ENCODE measurements around the gene MICALL2.
A peak's percentile ranks its signal among the peaks of the same experiment; 100 is the strongest.

Gene MICALL2

DNA sequence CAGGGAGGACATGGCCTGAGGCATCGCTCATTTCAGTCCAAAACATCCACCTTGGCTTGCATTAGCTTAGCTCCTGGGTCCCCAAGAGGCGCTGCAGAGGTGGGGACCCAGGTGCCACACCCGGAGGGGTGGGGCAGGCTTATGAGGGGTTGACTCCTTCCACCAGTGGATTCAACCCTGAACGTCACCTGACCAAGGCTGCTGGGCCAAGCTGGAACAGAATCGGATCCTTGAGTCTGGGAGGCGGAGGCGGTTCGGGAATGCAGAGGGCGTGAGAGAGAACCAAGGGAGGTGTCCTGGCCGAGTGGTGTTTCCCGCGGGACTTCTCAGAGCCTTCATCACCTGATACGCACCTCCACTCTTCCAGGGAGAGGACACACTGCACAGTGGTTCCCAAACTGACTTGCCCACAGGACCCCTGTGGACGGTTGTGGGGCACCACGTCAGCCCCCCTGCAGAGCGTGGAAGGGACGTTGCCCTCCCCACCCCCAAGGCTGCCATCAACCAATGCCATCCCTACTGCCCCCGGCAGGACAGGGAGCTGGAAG is 4.5 kb upstream of the MICALL2 start:
- H3K27me3 ChIP-seq (ENCODE audit: control insufficient read depth in 1 of 2, insufficient read depth in 2 of 2, low read length in 2 of 2): no peaks in the 10 kb centered on the region
- H3K27ac ChIP-seq (ENCODE audit: low read depth, low read length): no peak overlapping the region
- no peak overlapping the region for H3K9ac ChIP-seq (ENCODE audit: low read length)
- H3K4me1 ChIP-seq (ENCODE audit: insufficient read depth, low read length): peaks cover 50% of the 10 kb centered on the region
- H3K4me3 ChIP-seq (ENCODE audit: low read depth in 1 of 2, low read length in 2 of 2): no peak overlapping the region
- H3K36me3 ChIP-seq (ENCODE audit: insufficient read depth, low read length): no peaks in the 10 kb centered on the region
- H3K9me3 ChIP-seq (ENCODE audit: low read length): no peaks in the 10 kb centered on the region

DNA sequence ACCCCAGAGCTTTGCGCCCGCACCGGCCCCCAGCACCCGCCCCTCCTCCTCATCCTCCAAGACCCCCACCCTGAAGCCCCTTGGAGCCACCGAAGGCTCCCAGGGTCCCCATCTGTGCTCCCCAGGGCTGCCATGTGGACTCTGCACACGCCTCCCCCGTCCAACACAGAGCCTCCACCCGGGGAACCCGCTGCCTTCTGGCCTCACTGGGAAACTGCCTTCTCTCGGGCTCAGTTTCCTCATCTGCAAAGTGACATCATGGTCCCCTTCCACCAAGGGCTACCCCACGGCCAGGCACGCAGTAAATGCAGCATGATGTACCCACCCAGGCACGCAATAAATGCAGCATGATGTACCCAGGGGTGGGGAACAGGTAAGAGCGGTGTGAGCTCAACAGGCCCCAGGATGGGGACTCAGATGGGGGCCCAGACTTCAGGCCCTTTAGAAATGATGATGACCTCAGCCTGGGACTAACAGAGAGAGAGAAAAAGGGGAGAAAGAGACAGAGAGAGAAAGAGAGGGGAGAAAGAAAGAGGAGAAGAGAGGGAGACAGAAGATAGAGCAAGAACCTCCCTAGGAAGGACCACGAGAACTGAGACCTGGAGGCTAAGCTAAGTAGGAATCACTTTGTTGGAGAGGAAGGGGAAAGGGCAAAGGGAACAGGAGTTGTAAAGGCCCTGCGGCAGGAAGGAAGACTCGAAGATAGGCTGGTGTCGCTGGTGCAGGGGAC is 2.5 kb upstream of the MICALL2 start:
- Histone ChIP-seq H3K4me3 (ENCODE audit: low read depth in 1 of 2, low read length in 2 of 2) (no peak overlapping the region), H3K36me3 (ENCODE audit: insufficient read depth, low read length) (no peaks in the 10 kb centered on the region), H3K27me3 (ENCODE audit: control insufficient read depth in 1 of 2, insufficient read depth in 2 of 2, low read length in 2 of 2) (no peaks in the 10 kb centered on the region), H3K9ac (ENCODE audit: low read length) (no peak overlapping the region), H3K27ac (ENCODE audit: low read depth, low read length) (peak overlapping the region; percentile 76), H3K4me1 (ENCODE audit: insufficient read depth, low read length) (peaks cover 54% of the 10 kb centered on the region), H3K9me3 (ENCODE audit: low read length) (no peaks in the 10 kb centered on the region)

GRCh38 chr7:1460821-1461645 is 1.8 kb upstream of the MICALL2 start:
- no peaks in the 10 kb centered on the region for H3K36me3 ChIP-seq (ENCODE audit: insufficient read depth, low read length)
- no peaks in the 10 kb centered on the region for H3K27me3 ChIP-seq (ENCODE audit: control insufficient read depth in 1 of 2, insufficient read depth in 2 of 2, low read length in 2 of 2)
- peaks cover 48% of the 10 kb centered on the region for H3K4me1 ChIP-seq (ENCODE audit: insufficient read depth, low read length)
- peak overlapping the region; percentile 0 to 84 for H3K4me3 ChIP-seq (ENCODE audit: low read depth in 1 of 2, low read length in 2 of 2)
- H3K27ac ChIP-seq (ENCODE audit: low read depth, low read length): peak overlapping the region; percentile 76
- no peaks in the 10 kb centered on the region for H3K9me3 ChIP-seq (ENCODE audit: low read length)
- H3K9ac ChIP-seq (ENCODE audit: low read length): peak overlapping the region; percentile 65

DNA sequence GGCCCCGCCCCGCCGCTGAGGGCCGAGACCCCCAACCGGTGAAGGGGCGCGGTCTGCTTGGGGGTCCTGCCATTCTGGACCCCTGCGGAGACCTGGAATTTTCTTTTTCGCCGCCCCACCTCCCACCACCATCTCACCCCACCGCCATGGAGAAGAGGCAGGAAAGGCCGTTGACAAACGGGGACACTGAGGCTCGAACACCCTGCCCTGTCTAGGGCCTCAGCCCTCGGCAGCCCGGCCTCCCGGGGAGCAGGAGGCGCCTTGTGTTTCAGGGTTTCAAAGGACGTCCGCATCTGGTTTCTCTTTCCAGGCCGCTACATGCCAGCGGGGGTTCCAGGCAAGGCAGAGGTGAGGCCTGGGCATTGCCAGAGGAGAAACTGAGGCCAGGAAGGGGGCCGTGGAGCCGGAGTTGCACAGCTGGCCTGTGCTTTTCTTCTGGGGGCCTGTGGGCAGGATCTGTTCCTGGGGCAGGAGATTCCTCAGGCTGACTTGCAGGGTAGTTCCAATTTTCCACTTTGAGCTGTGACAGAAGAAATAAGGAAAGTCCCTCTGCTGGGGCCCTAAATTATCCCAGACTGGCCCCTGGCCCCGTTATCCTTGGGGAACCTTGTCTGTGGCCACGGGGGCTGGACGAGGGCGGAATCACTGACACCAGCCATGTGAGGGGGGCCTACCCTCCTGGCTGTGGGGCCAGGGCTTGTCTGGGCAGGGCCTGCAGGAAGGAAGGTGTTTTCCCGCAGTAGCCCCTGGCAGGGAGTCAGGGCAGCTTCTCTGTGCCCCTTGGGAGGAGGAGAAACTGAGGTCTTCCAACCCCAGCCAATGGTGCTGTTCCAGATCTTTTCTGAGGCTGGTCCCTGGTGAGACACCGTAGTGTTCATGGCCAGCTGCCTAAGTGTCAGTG is 900 bp upstream of the MICALL2 start:
- Histone ChIP-seq H3K27ac (ENCODE audit: low read depth, low read length) (peak overlapping the region; percentile 64), H3K9me3 (ENCODE audit: low read length) (no peaks in the 10 kb centered on the region), H3K9ac (ENCODE audit: low read length) (peak overlapping the region; percentile 65), H3K36me3 (ENCODE audit: insufficient read depth, low read length) (no peaks in the 10 kb centered on the region), H3K4me1 (ENCODE audit: insufficient read depth, low read length) (peaks cover 48% of the 10 kb centered on the region), H3K4me3 (ENCODE audit: low read depth in 1 of 2, low read length in 2 of 2) (peak overlapping the region; percentile 64 to 84), H3K27me3 (ENCODE audit: control insufficient read depth in 1 of 2, insufficient read depth in 2 of 2, low read length in 2 of 2) (no peaks in the 10 kb centered on the region)

DNA sequence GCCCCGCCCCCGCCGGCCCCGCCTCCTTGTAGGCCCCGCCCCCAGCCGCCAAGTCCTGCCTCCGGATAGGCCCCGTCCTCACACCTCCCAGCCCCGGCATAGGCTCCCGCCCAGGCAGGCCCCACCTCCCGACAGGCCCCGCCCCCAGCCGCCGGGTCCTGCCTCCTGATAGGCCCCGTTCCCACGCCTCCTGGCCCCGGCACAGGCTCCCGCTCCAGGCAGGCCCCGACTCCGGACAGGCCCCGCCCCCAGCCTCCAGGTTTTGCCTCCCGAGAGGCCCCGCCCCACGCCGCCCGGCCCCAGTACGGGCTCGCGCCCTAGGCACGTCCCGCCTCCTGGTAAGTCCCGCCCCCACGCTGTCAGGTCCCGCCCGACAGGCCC is 232 bp upstream of the MICALL2 start:
- Histone ChIP-seq H3K27me3 (ENCODE audit: control insufficient read depth in 1 of 2, insufficient read depth in 2 of 2, low read length in 2 of 2) (no peaks in the 10 kb centered on the region), H3K27ac (ENCODE audit: low read depth, low read length) (peak overlapping the region; percentile 64), H3K9ac (ENCODE audit: low read length) (no peak overlapping the region), H3K4me1 (ENCODE audit: insufficient read depth, low read length) (peaks cover 48% of the 10 kb centered on the region), H3K36me3 (ENCODE audit: insufficient read depth, low read length) (no peaks in the 10 kb centered on the region), H3K9me3 (ENCODE audit: low read length) (no peaks in the 10 kb centered on the region), H3K4me3 (ENCODE audit: low read depth in 1 of 2, low read length in 2 of 2) (peak overlapping the region; percentile 66 to 84)

DNA sequence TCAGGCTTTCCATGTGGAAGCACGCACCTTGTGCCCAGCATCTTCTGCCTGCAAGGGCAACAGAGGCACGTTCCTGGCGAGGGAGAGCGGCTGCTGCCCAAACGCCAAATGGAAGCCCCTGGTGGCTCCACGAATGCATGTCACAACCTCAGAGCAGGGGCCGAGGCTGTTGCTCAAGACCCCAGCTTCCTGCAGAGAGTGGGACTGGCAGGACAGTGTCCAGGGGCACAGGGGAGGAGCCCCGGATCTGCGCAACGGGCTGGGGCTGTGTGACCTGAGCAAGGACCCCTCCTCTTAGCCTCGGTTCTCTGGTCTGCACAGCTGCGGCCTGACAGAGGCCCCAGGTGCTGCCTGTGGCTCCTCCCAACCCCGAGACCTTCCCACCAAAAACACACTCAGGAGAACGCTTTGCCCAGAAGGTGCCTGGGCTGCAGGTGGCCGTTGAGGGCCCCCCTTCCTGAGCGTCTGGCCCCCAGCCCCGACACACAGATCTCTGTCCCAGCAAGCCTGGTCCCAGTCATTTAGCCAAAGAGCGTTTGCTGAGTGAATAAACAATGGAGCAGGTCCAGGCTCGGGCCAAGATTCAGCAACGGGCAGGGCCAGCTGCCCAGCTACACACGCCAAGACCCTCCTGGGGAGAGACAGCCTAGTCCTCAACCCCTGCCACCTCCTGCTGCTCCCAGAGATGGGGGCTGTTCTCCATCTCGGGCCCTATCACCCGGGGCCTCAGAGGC is 1.2 kb downstream of the MICALL2 start:
- Histone ChIP-seq H3K36me3 (ENCODE audit: insufficient read depth, low read length) (no peaks in the 10 kb centered on the region), H3K4me1 (ENCODE audit: insufficient read depth, low read length) (peaks cover 40% of the 10 kb centered on the region), H3K9me3 (ENCODE audit: low read length) (no peaks in the 10 kb centered on the region), H3K27ac (ENCODE audit: low read depth, low read length) (peak overlapping the region; percentile 64), H3K27me3 (ENCODE audit: control insufficient read depth in 1 of 2, insufficient read depth in 2 of 2, low read length in 2 of 2) (no peaks in the 10 kb centered on the region), H3K4me3 (ENCODE audit: low read depth in 1 of 2, low read length in 2 of 2) (peak overlapping the region; percentile 6 to 74), H3K9ac (ENCODE audit: low read length) (no peak overlapping the region)

GRCh38 chr7:1457059-1457948 is 2.0 kb downstream of the MICALL2 start:
- Histone ChIP-seq H3K27me3 (ENCODE audit: control insufficient read depth in 1 of 2, insufficient read depth in 2 of 2, low read length in 2 of 2) (no peaks in the 10 kb centered on the region), H3K27ac (ENCODE audit: low read depth, low read length) (peak overlapping the region; percentile 24), H3K4me3 (ENCODE audit: low read depth in 1 of 2, low read length in 2 of 2) (peak overlapping the region; percentile 6 to 74), H3K9me3 (ENCODE audit: low read length) (no peaks in the 10 kb centered on the region), H3K36me3 (ENCODE audit: insufficient read depth, low read length) (no peaks in the 10 kb centered on the region), H3K9ac (ENCODE audit: low read length) (no peak overlapping the region), H3K4me1 (ENCODE audit: insufficient read depth, low read length) (peaks cover 32% of the 10 kb centered on the region)

GRCh38 chr7:1455955-1456354 is 3.3 kb downstream of the MICALL2 start:
- Histone ChIP-seq H3K27ac (ENCODE audit: low read depth, low read length) (no peak overlapping the region), H3K36me3 (ENCODE audit: insufficient read depth, low read length) (no peaks in the 10 kb centered on the region), H3K27me3 (ENCODE audit: control insufficient read depth in 1 of 2, insufficient read depth in 2 of 2, low read length in 2 of 2) (no peaks in the 10 kb centered on the region), H3K9me3 (ENCODE audit: low read length) (no peaks in the 10 kb centered on the region), H3K4me3 (ENCODE audit: low read depth in 1 of 2, low read length in 2 of 2) (no peak overlapping the region), H3K9ac (ENCODE audit: low read length) (no peak overlapping the region), H3K4me1 (ENCODE audit: insufficient read depth, low read length) (peaks cover 18% of the 10 kb centered on the region)

DNA sequence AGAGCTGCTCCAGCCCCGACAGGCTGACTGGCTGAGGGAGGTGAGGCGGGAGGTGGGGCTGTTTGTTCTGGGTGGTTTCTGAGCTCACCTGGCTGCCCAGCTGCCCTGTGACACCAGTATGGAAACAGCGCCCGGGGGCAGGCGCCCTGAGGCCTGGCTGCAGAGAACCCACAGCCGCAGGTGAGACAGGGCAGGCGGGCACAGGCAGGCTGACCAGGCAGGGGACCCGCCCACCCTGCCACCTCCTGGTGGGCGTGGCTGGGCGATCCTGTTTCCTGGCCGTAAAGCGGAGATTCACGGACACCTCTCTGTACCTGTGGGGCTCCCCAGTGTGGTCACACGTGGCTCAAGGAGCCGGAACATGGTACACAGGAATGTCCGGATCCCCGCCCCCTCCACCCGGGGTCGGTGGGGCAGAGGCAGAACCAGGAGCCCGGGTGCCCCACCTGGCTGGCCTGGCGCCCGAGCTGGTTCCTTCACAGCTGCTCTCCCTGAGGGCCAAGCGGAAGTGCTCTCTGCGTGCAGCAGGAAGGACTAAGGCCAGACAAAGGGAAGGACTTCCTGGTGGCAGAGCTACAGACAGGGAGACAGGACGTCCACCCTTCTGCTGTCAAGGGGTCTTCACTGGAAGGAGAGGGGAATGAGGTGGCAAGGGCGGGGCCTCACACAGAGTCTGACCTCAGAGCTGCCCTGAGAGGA is 3.9 kb downstream of the MICALL2 start:
- Histone ChIP-seq H3K9me3 (ENCODE audit: low read length) (no peaks in the 10 kb centered on the region), H3K4me3 (ENCODE audit: low read depth in 1 of 2, low read length in 2 of 2) (no peak overlapping the region), H3K4me1 (ENCODE audit: insufficient read depth, low read length) (peaks cover 14% of the 10 kb centered on the region), H3K9ac (ENCODE audit: low read length) (no peak overlapping the region), H3K36me3 (ENCODE audit: insufficient read depth, low read length) (no peaks in the 10 kb centered on the region), H3K27me3 (ENCODE audit: control insufficient read depth in 1 of 2, insufficient read depth in 2 of 2, low read length in 2 of 2) (no peaks in the 10 kb centered on the region), H3K27ac (ENCODE audit: low read depth, low read length) (peak overlapping the region; percentile 12)
